ENCODE results near the gene GUCD1. TPM values are rescaled to one million over a fixed set of nuclear protein-coding genes. Genes with fewer than 3 reads are reported as not detected.

Gene GUCD1
- total RNA-seq, 1 experiment from 2014 or later, result 87.4 TPM

GRCh38 chr22:24521791-24522245, 33.1 kb downstream of the GUCD1 start:
- Mint-ChIP-seq H3K4me3 (no peak overlapping the region; a peak in 1 of 5 replicates), H3K27me3 (ENCODE audit: low read depth) (no peaks in the 10 kb centered on the region; the same call in none of the 2 replicates), H3K36me3 (ENCODE audit: insufficient read depth in 1 of 3, low read depth in 3 of 3) (no peaks in the 10 kb centered on the region), H3K4me1 (peaks cover 17 to 22% of the 10 kb centered on the region in 2 experiments), H3K9me3 (no peaks in the 10 kb centered on the region), H3K27ac (peak overlapping the region in 1 of 3 experiments; percentile 55; a peak in 2 of 7 replicates)
- no CpG with 5 or more reads among the region's 8 CpGs for WGBS (ENCODE audit: extremely low coverage, insufficient read length, low lambda C conversion rate)
- Histone ChIP-seq H3K4me2 (ENCODE audit: insufficient read depth, insufficient read length, low read length) (no peak overlapping the region), H3K27ac (ENCODE audit: insufficient read length, low read depth, low read length) (no peak overlapping the region), H2BK20ac (ENCODE audit: low read depth, low read length, poor library complexity, severe bottlenecking) (no peak overlapping the region), H3K79me2 (ENCODE audit: insufficient read depth, low read length) (no peaks in the 10 kb centered on the region), H4K20me1 (ENCODE audit: control insufficient read depth, insufficient read depth, insufficient read length) (no peaks in the 10 kb centered on the region), H3K18ac (ENCODE audit: insufficient read length, low read depth, low read length) (no peak overlapping the region), H3K4ac (ENCODE audit: low read depth, low read length) (no peak overlapping the region), H2AK5ac (ENCODE audit: insufficient read length, low read length) (no peak overlapping the region), H4K5ac (ENCODE audit: insufficient read length, low read depth, low read length) (no peak overlapping the region), H3K23ac (ENCODE audit: insufficient read length, low read depth, low read length) (no peak overlapping the region), H3K56ac (ENCODE audit: insufficient read length, low read depth, low read length) (no peak overlapping the region), H2AFZ (ENCODE audit: low read length) (no peak overlapping the region), H3T11ph (ENCODE audit: low read length) (no peak overlapping the region), H3K79me1 (ENCODE audit: insufficient read depth, low read depth, low read length, poor library complexity, severe bottlenecking) (no peaks in the 10 kb centered on the region), H3K23me2 (ENCODE audit: insufficient read length, low read depth, low read length, poor library complexity, severe bottlenecking) (no peaks in the 10 kb centered on the region), H3K27me3 (ENCODE audit: insufficient read depth, low read length) (no peaks in the 10 kb centered on the region), H3K4me1 (ENCODE audit: insufficient read depth, low read length) (no peaks in the 10 kb centered on the region; the same call in 1 of the 2 replicates), H2BK12ac (ENCODE audit: insufficient read length, low read depth, low read length) (no peak overlapping the region), H2BK5ac (ENCODE audit: insufficient read length, low read length) (no peak overlapping the region), H2BK120ac (ENCODE audit: low read depth, low read length, poor library complexity, severe bottlenecking) (no peak overlapping the region), H4K91ac (ENCODE audit: insufficient read length, low read depth, low read length) (no peak overlapping the region), H2BK15ac (ENCODE audit: low read depth, low read length) (no peak overlapping the region), H3K14ac (ENCODE audit: insufficient read depth, low read length) (no peak overlapping the region), H3K9me3 (ENCODE audit: control insufficient read depth, low read depth, low read length) (no peaks in the 10 kb centered on the region), H3K9ac (ENCODE audit: extremely low read depth, insufficient read length, low read length) (no peak overlapping the region), H4K8ac (replicated peaks; ENCODE audit: insufficient read length, low read depth, low read length) (no peak overlapping the region)
- TF ChIP-seq CTCF (conservative IDR thresholded peaks at IDR 0.05), result peak; percentile 78
- peak; percentile 89 for DNase-seq
